GM06990 (cell line): ENCODE results near the gene COL4A2.

Experiments
- DNase-seq: peaks from one replicate; pipeline ENCODE4 v3.0.0-alpha.2; 2011; ENCODE audit not compliant: insufficient read length; ENCODE audit errors: extremely low read depth
- H3K27me3 ChIP-seq: replicated peaks from 2 replicates; pipeline ENCODE4 v1.6.0; 2011; ENCODE audit warnings: low read length; ENCODE audit not compliant: control insufficient read depth, insufficient read depth
- H3K36me3 ChIP-seq: 2 replicates; pipeline ENCODE4 v1.5.1; 2011; ENCODE audit warnings: low read length; ENCODE audit not compliant: control insufficient read depth, insufficient read depth
- H3K4me3 ChIP-seq: replicated peaks from 2 replicates; pipeline ENCODE4 v1.5.1; 2011; ENCODE audit warnings: low read depth, mild to moderate bottlenecking, control low read depth, low read length
- TF ChIP-seq, protein P1 (sequence below): IDR thresholded peaks from 2 replicates; pipeline ENCODE4 v1.5.1; 2011; ENCODE audit warnings: low read length, control low read depth, mild to moderate bottlenecking, inconsistent platforms; ENCODE audit not compliant: insufficient read depth, poor library complexity, severe bottlenecking

Gene COL4A2

DNA sequence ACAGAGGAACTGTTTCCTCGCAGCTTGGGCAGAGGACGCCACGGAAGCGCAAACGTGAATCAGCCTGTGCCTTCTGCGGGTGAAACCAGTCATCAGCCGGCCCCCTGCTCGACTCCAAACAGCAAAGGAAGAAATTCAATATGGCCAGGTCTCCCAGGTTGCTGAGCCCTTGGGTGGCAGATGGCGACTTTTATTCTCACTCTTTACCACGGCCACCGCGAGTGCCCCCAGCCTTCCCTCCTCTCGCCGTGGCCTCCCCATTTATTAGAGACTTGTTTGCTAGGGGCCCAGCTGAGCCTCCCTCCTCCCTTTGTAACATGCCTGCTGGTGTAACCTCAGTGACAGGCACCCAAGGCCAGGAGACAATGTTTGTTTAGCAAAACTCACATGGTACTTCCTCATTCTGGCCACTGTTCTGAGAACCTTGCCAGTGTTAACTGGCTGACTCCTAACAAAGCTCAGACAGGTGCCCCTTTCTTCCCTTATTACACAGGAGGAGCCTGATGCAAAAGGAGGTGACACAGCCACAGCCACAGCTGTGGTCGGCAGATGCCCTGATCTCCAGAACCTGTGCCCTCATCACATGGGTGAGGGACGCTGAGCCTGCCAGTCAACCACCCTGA is 248.6 kb downstream of the COL4A2 start:
- Histone ChIP-seq H3K4me3 (no peak overlapping the region), H3K36me3 (no peaks in the 10 kb centered on the region), H3K27me3 (no peaks in the 10 kb centered on the region)
- TF ChIP-seq, protein P1, sequence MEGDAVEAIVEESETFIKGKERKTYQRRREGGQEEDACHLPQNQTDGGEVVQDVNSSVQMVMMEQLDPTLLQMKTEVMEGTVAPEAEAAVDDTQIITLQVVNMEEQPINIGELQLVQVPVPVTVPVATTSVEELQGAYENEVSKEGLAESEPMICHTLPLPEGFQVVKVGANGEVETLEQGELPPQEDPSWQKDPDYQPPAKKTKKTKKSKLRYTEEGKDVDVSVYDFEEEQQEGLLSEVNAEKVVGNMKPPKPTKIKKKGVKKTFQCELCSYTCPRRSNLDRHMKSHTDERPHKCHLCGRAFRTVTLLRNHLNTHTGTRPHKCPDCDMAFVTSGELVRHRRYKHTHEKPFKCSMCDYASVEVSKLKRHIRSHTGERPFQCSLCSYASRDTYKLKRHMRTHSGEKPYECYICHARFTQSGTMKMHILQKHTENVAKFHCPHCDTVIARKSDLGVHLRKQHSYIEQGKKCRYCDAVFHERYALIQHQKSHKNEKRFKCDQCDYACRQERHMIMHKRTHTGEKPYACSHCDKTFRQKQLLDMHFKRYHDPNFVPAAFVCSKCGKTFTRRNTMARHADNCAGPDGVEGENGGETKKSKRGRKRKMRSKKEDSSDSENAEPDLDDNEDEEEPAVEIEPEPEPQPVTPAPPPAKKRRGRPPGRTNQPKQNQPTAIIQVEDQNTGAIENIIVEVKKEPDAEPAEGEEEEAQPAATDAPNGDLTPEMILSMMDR = no peak
- DNase-seq = no peak

DNA sequence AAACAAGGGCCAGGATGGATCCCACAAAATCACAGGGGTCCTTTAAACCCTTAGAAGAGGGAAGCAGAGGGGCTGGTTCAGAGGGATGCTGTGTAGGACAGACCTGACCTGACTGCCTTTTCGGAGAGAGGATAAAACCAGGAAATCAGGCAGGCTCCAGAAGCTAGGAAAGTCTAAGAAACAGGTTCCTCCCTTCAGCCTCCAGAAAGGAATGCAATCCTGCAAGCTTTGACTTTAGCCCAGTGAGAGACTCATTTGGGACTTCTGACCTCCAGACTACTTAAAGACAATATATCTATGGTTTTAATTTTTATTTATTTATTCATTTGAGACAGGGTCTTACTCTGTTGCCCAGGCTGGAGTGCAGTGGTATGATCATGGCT is 249.1 kb downstream of the COL4A2 start:
- DNase-seq = no peak
- Histone ChIP-seq H3K4me3 (no peak overlapping the region), H3K27me3 (no peaks in the 10 kb centered on the region), H3K36me3 (no peaks in the 10 kb centered on the region)
- TF ChIP-seq, protein P1 = no peak

DNA sequence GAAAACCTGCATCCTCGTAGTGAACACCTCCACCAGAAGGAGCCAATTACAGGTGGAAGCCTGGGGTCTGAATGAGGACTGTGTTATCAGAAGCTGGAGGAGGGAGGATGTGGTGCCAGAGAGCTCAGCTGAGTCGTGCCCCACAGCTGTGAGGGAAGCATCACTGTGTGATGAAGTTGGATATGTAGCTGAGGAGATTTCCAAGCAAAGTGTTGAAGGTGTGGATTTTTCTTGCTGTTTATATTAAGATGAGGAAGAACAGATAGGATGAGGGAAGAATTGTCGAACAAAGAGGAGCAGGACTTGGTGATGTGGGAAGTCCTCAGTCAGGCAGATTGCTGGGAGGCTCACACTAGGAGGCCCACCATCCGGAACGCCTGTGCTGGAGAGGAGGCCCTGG is 250.0 kb downstream of the COL4A2 start:
- no peak for DNase-seq
- H3K36me3 ChIP-seq = no peaks in the 10 kb centered on the region
- no peaks in the 10 kb centered on the region for H3K27me3 ChIP-seq
- H3K4me3 ChIP-seq = no peak overlapping the region
- TF ChIP-seq, protein P1 = no peak

DNA sequence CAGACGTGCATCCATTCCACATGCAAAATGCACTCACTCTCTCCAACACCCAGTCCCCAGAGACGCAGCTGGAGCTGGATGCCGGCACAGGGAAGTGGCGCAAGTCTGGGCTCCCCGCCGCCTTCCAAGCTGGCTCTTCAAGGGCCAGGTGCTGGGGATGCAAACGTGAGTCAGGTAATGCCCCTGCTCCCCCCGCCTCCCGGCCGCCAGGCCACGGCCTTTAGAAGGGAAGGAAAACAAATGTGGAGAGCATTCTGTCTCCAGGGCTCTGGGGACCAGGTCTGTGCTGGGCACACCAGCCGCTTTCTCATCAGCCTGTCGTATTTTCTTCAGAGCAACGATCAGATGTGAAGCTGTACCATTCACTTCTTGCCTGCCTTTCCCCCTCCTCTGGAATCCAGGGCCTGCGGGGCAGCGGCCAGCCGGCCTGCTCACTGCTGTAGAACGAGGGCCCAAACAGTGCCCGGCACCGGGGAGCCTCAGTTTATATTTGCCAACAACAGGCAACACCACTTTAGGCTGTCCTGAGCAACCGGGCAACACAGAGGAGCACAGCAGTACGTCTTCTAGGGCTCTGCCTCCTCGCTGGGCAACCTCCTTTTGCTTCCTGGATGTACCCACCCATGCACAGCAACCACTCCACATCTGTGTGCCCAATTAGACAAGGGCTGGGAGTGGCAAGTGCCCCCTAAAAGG is 250.7 kb downstream of the COL4A2 start:
- Histone ChIP-seq H3K27me3 (no peaks in the 10 kb centered on the region), H3K4me3 (no peak overlapping the region), H3K36me3 (no peaks in the 10 kb centered on the region)
- no peak for DNase-seq
- TF ChIP-seq, protein P1 = no peak

DNA sequence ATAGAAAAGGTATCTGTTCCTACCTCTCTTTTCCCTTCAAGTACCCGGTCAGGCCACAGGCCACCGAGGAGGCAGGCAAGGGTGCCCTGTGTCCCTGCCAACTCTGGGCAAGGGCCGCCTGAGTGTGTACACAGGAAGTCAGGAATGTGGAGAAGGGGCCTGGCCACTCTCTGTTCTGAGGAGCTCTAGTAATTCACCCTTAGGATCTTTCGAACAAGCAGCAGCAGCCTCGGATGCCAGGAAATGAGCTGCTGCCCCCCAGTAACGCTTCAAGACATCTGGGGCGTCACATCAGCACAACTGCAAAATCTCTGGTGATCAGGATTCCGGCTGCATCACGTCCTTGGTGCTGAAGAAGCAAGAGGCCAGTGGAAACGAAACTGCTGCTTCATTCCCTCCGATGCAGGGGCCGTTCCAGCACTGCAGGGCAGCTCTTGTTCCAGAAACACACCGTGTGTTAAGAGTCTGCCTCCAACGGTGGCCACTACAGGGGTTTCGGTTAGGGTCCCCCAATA is 252.4 kb downstream of the COL4A2 start:
- DNase-seq = no peak
- H3K4me3 ChIP-seq = no peak overlapping the region
- TF ChIP-seq, protein P1 = no peak
- H3K36me3 ChIP-seq = no peaks in the 10 kb centered on the region
- H3K27me3 ChIP-seq = no peaks in the 10 kb centered on the region; the same call in 1 of the 2 replicates

DNA sequence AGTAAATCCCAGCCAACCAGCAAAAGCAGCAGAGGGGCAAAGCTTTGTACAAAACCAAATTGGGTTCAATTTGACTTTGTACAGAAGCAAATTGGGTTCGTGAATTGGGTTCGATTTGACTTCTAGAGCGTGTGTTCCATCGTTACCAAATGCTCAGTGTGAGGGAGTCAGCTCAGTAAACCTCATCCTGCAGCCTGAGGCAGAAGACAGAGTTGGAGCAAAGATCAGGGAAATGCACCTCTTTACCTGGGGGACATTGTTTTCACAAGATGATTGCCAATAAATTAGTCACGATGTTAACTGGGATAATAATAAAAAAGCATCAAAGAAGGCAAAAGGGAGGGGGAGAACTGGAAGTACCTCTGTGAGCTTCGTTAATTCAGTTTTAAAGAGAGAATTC is 252.9 kb downstream of the COL4A2 start:
- Histone ChIP-seq H3K27me3 (no peaks in the 10 kb centered on the region; the same call in 1 of the 2 replicates), H3K4me3 (no peak overlapping the region), H3K36me3 (no peaks in the 10 kb centered on the region)
- DNase-seq = no peak
- TF ChIP-seq, protein P1 = no peak
